GM23248 (cell line): ENCODE measurements around the gene USH1G. TPM values are rescaled to one million over a fixed set of nuclear protein-coding genes. Genes with fewer than 3 reads are reported as not detected.

Experiments used
- DNase-seq: peaks from one replicate; pipeline ENCODE4 v3.0.0-alpha.2; 2015
- H2AFZ ChIP-seq: fragments of 200-600 bp; sonication (generic); 2 replicates; pipeline ENCODE4 v1.6.1; 2016; ENCODE audit warnings: antibody characterized with exemption
- H3F3A ChIP-seq: fragments of 200-600 bp; sonication (generic); 2 replicates; pipeline ENCODE4 v1.6.1; 2016; ENCODE audit warnings: mild to moderate bottlenecking, antibody characterized with exemption, mixed run types; ENCODE audit not compliant: insufficient read depth
- H3K27ac ChIP-seq: fragments of 200-600 bp; sonication (generic); 2 replicates; pipeline ENCODE4 v1.5.1; 2016; ENCODE audit warnings: mild to moderate bottlenecking
- H3K27me3 ChIP-seq: fragments of 200-600 bp; sonication (generic); replicated peaks from 2 replicates; pipeline ENCODE4 v1.6.1; 2016; ENCODE audit warnings: mild to moderate bottlenecking; ENCODE audit not compliant: insufficient read depth
- H3K36me3 ChIP-seq: fragments of 200-600 bp; sonication (generic); 2 replicates; pipeline ENCODE4 v1.6.1; 2016; ENCODE audit warnings: low read depth, mild to moderate bottlenecking
- H3K4me1 ChIP-seq: fragments of 200-600 bp; sonication (generic); 2 replicates; pipeline ENCODE4 v1.6.1; 2016; ENCODE audit warnings: mild to moderate bottlenecking; ENCODE audit not compliant: insufficient read depth
- H3K4me2 ChIP-seq: fragments of 200-600 bp; sonication (generic); one replicate; pipeline ENCODE4 v1.6.1; 2016; ENCODE audit warnings: mild to moderate bottlenecking; ENCODE audit not compliant: unreplicated experiment
- H3K4me3 ChIP-seq: fragments of 200-600 bp; sonication (generic); 2 replicates; pipeline ENCODE4 v1.5.1; 2016; ENCODE audit warnings: mild to moderate bottlenecking
- H3K79me2 ChIP-seq: fragments of 200-600 bp; sonication (generic); 2 replicates; pipeline ENCODE4 v1.6.1; 2016; ENCODE audit warnings: mild to moderate bottlenecking; ENCODE audit not compliant: insufficient read depth
- H3K9ac ChIP-seq: fragments of 200-600 bp; sonication (generic); 2 replicates; pipeline ENCODE4 v1.6.1; 2016; ENCODE audit warnings: mild to moderate bottlenecking
- H3K9me2 ChIP-seq: fragments of 200-600 bp; sonication (generic); 2 replicates; pipeline ENCODE4 v1.6.1; 2016; ENCODE audit warnings: mixed run types, mild to moderate bottlenecking, moderate library complexity; ENCODE audit not compliant: insufficient read depth
- H3K9me3 ChIP-seq: fragments of 200-600 bp; sonication (generic); one replicate; pipeline ENCODE4 v1.6.1; 2017; ENCODE audit warnings: low read depth
- H4K20me1 ChIP-seq: fragments of 200-600 bp; sonication (generic); 2 replicates; pipeline ENCODE4 v1.6.0; 2016; ENCODE audit not compliant: insufficient read depth
- EZH2 ChIP-seq: fragments of 200-600 bp; sonication (generic); IDR thresholded peaks from 2 replicates; pipeline ENCODE4 v1.6.1; 2018; ENCODE audit warnings: antibody characterized with exemption, mild to moderate bottlenecking; ENCODE audit not compliant: insufficient read depth, poor library complexity, severe bottlenecking
- EZH2phosphoT487 ChIP-seq: fragments of 200-600 bp; sonication (generic); IDR thresholded peaks from 2 replicates; pipeline ENCODE4 v1.6.1; 2018; ENCODE audit warnings: antibody characterized with exemption, moderate library complexity, mild to moderate bottlenecking, low read depth; ENCODE audit not compliant: insufficient read depth
- WGBS, 2 experiments: methylation state at CpG; one replicate each; pipeline ENCODE4 v1.1.6; 2015 to 2017; ENCODE audit warnings: low lambda C conversion rate in 2 of 2, low coverage in 1 of 2; ENCODE audit errors: missing lambda C conversion rate in 2 of 2; 5-methylcytosine and 5-hydroxymethylcytosine counted together
- in situ Hi-C: fragments of 300-500 bp; cut with MboI; formaldehyde crosslinking; loops from 2 replicates; pipeline ENCODE4 v1.15.0; 2020
- polyA plus RNA-seq: library from polyadenylated mRNA; unstranded; fragments of >200 nt; fragmentation: Nextera tagmentation; extraction: Ambion mirVana; gene quantifications from 2 replicates; pipeline ENCODE4 v1.2.1, GENCODE V29; 2016
- total RNA-seq: library from RNA; depleted of rRNA; stranded (reverse); fragments of >200 nt; shearing (Covaris generic); gene quantifications from 2 replicates; pipeline ENCODE4 v1.2.3, GENCODE V29; 2014

The USH1G gene
- total and polyA plus RNA-seq, 2 experiments from 2014 or later = not detected

- no peaks in the 10 kb centered on the region for H3K79me2 ChIP-seq
- in situ Hi-C loops = no loop called here
- H4K20me1 ChIP-seq = no peaks in the 10 kb centered on the region
- H3K9me2 ChIP-seq = no peaks in the 10 kb centered on the region
- no peaks in the 10 kb centered on the region for H3F3A ChIP-seq
- H2AFZ ChIP-seq = no peak overlapping the region
- H3K4me3 ChIP-seq = no peak overlapping the region
- no peaks in the 10 kb centered on the region for H3K4me1 ChIP-seq
- H3K4me2 ChIP-seq = no peak overlapping the region
- no peak overlapping the region for H3K27ac ChIP-seq
- DNase-seq = no peak
- no peaks in the 10 kb centered on the region for H3K9me3 ChIP-seq
- no peaks in the 10 kb centered on the region for H3K36me3 ChIP-seq
- H3K9ac ChIP-seq = no peak overlapping the region
- 36 to 46% methylated on average over 3 of the region's 3 CpGs for WGBS, 2 experiments
- H3K27me3 ChIP-seq = peaks cover 14% of the 10 kb centered on the region; the same call in 1 of the 2 replicates
- TF ChIP-seq EZH2 (no peak), EZH2phosphoT487 (no peak)
These were observed 28.0 kb upstream of the USH1G start for GRCh38 chr17:74951065-74951464.

DNA sequence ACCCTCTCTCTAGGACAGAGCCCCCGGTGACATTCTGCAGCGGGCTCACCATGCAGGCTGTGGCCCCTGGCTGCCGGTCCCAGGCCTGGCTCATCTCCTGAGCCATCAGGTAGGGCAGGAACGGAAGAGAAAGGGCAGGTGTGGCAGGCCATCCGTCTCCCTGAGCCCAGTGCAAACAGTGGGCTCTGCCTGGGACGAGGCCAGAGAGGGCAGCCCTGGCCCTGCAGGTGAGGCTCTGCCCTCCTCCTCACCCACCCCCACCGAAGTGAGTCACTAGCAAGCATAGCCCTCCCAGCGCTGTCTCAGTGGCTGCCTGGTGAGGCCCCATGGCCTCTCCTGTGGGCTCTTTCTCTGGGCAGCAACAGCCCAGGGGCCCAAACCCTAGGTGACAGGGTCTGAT, 27.2 kb upstream of the USH1G start:
- WGBS, 2 experiments = 58 to 59% methylated on average over 7 to 8 of the region's 8 CpGs
- no peaks in the 10 kb centered on the region for H3K9me3 ChIP-seq
- H4K20me1 ChIP-seq = no peaks in the 10 kb centered on the region
- TF ChIP-seq EZH2 (no peak), EZH2phosphoT487 (no peak)
- H3K79me2 ChIP-seq = no peaks in the 10 kb centered on the region
- H3K27ac ChIP-seq = no peak overlapping the region
- no peaks in the 10 kb centered on the region for H3K36me3 ChIP-seq
- H3K9ac ChIP-seq = no peak overlapping the region
- no peak overlapping the region for H3K4me2 ChIP-seq
- no peaks in the 10 kb centered on the region for H3F3A ChIP-seq
- no peak overlapping the region for H3K4me3 ChIP-seq
- DNase-seq = no peak
- H3K4me1 ChIP-seq = no peaks in the 10 kb centered on the region
- no peak overlapping the region for H2AFZ ChIP-seq
- in situ Hi-C loops = no loop called here
- peaks cover 23% of the 10 kb centered on the region for H3K27me3 ChIP-seq
- no peaks in the 10 kb centered on the region for H3K9me2 ChIP-seq

GRCh38 chr17:74949455-74950115, 26.5 kb upstream of the USH1G start:
- no peak overlapping the region for H3K4me2 ChIP-seq
- H3K4me1 ChIP-seq = no peaks in the 10 kb centered on the region
- no peak for DNase-seq
- H3K4me3 ChIP-seq = no peak overlapping the region
- TF ChIP-seq EZH2phosphoT487 (no peak), EZH2 (no peak)
- 28 to 34% methylated on average over 10 to 11 of the region's 12 CpGs for WGBS, 2 experiments
- H3K36me3 ChIP-seq = no peaks in the 10 kb centered on the region
- H2AFZ ChIP-seq = no peak overlapping the region
- peaks cover 28% of the 10 kb centered on the region for H3K27me3 ChIP-seq
- H3K9me2 ChIP-seq = no peaks in the 10 kb centered on the region
- in situ Hi-C loops = no loop called here
- no peaks in the 10 kb centered on the region for H3K9me3 ChIP-seq
- no peak overlapping the region for H3K9ac ChIP-seq
- H4K20me1 ChIP-seq = no peaks in the 10 kb centered on the region
- H3K79me2 ChIP-seq = no peaks in the 10 kb centered on the region
- H3F3A ChIP-seq = no peaks in the 10 kb centered on the region
- no peak overlapping the region for H3K27ac ChIP-seq

DNA sequence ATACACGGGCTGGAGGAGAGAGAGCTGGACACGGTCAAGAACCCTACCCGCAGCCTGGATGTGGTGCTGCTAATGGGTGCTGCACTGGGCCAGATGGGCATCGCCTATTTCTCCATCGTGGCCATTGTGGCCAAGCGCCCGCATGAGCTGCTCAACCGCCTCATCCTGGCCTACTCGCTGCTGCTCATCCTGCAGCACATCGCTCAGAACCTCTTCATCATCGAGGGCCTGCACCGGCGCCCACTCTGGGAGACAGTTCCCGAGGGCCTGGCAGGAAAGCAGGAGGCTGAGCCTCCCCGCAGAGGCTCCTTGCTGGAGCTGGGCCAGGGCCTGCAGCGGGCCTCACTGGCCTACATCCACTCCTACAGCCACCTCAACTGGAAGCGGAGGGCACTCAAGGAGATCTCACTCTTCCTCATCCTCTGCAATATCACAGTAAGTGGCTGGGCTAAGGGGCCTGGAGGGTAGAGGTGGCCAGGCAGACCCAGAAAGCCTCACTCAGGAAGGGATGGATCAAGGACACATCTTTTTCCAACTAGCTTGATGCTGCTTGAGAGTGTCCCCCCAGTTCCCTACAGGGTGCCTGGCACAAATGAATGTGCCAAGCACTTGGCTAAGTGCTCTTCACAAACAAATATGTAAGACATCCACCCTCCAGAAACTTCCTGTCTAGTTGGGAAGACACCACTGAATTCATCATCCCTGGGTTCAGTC, 24.1 kb upstream of the USH1G start:
- no peak overlapping the region for H3K9ac ChIP-seq
- no peaks in the 10 kb centered on the region for H3K9me2 ChIP-seq
- H3K4me3 ChIP-seq = no peak overlapping the region
- no peaks in the 10 kb centered on the region for H3K9me3 ChIP-seq
- TF ChIP-seq EZH2 = no peak
- no peak for TF ChIP-seq EZH2phosphoT487
- no peaks in the 10 kb centered on the region for H3K36me3 ChIP-seq
- DNase-seq = no peak
- no peak overlapping the region for H3K4me2 ChIP-seq
- H4K20me1 ChIP-seq = no peaks in the 10 kb centered on the region
- no peaks in the 10 kb centered on the region for H3K79me2 ChIP-seq
- H3K4me1 ChIP-seq = no peaks in the 10 kb centered on the region
- H3F3A ChIP-seq = no peaks in the 10 kb centered on the region
- no peak overlapping the region for H2AFZ ChIP-seq
- peaks cover 44% of the 10 kb centered on the region for H3K27me3 ChIP-seq
- H3K27ac ChIP-seq = no peak overlapping the region
- in situ Hi-C loops = no loop called here
- 75 to 77% methylated on average over 17 of the region's 17 CpGs for WGBS, 2 experiments
